ENCODE results near the gene OR5B21.

OR5B21 gene

DNA sequence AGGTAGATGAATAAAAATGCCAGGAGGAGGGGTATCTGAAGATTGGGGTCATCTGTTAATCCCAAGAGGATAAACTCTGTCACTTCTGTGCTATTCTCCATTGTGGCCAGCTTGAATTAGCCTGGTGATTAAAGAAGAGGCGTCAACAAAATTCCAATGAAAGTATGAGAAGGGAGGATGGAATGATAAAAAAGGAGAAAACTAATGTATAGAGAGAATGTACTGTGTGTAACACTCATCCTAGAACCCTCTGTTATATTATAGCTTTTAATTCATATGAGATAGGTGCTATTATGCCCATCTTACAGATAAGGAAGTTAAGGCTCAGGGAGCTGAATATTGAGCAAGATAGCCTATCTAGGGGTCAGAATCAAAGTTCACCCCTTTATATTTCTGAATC, at the start of gene OR5B21:
OR5B21 (minus strand) TSS at position 101 of the 400 bp plus-strand sequence; CDS start at position 101, 0 bp downstream.
- DNase-seq (ENCODE audit: low read depth, low spot score): no peak

DNA sequence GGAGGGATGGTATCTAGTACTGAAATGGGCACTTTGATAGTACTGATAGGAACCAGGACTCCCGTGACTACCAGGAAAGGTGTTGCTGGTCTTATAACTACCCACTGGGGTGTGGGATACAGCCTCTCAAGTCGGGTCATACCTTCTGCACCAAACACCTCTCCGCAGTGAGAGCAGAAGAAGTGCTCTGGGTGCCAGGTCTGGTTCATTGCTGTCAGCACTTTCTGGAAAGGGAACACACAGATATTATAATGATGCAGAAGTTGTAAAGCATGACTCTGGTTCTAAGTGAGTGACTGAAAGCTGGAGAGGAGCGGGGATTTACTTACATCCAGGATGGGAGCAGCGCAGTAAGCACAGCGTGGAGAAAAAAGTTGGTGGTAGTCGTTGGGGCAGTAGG, 41.7 kb upstream of the OR5B21 start:
- DNase-seq (ENCODE audit: low read depth, low spot score): no peak

DNA sequence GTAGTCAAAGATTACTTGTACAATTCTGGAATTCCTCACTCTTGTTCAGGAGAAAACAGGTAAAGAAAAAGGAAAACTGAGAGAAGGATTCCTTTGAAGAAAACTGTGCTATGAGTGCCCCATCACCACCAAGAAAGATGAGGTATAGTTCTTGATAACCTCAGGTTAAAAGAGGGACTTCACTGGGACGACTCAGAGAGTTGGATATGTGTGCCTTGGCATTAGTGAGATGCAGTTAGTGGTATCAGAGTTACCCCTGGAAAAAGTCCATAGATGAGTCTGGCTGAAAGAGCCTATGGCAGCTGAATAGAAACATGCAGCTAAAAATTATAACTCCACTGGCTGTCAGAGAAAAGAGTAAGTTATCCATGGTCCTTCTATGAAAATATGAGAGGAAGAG, 38.9 kb upstream of the OR5B21 start:
- no peak for DNase-seq (ENCODE audit: low read depth, low spot score)

DNA sequence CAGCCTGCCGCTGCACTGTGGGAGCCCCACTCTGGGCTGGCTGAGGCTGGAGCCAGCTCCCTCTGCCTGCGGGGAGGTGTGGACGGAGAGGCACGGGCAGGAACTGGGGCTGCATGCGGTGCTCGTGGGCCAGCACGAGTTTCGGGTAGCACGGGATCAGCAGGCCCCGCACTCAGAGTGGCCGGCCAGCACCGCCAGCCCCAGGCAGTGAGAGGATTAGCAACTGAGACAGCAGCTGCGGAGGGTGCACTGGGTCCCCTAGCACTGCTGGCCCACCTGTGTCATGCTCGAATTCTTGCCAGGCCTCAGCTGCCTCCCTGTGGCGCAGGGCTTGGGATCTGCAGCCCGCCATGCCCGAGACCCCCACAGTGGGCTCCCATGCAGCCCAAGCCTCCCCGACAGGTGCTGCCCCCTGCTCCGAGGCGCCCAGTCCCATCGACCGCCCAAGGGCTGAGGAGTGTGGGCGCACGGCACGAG, 24.0 kb upstream of the OR5B21 start:
- DNase-seq (ENCODE audit: low read depth, low spot score): no peak

DNA sequence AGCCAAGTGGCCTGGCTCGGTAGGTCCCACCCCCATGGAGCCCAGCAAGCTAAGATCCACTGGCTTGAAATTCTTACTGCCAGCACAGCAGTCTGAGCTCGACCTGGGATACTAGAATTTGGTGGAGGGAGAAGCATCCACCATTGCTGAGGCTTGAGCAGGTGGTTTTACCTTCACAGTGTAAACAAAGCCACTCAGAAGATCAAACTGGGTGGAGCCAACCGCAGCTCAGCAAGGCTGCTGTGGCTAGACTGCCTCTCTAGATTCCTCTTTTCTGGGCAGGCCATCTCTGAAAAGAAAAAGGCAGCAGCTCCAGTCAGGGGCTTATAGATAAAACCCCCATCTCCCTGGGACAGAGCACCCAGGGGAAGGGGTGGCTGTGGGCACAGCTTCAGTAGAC, 22.3 kb upstream of the OR5B21 start:
- no peak for DNase-seq (ENCODE audit: low read depth, low spot score)

DNA sequence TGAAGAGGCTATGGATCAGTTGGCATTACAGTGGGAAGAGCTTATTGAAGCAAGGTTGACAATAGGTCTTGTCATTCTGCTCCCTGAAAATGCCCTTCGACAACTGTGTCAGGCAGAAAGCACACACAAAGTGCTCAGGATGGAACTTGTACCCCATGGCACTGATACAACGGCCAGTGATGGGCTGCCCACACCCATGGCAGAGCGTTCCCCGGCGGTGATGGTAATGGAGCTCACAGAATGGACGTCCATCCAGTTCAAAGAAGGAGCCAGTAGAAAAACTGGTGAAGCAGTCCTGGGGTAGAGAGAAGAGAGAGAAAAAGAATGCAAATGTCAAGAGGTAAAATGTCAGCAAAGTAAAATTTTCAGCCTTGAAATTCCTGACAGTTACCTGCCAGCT, 19.5 kb upstream of the OR5B21 start:
- no peak for DNase-seq (ENCODE audit: low read depth, low spot score)

DNA sequence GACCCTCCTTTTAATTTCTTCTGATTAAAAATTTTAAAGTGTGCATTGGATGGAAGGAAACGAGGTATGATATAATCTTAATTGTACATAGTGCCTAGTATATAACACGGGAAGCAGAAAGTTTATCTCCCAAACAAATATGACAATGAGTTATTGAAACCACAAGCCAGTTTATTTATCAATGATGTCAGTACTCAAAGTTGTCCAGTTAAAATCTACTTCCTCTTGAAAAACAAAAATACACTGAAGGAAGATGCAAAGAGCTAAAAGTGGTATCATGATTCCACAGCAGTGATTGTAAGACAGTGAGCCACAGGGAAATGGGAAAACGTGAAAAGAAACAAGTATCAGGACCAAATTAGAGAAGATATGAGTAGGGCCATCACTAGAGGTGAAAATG, 18.8 kb upstream of the OR5B21 start:
- no peak for DNase-seq (ENCODE audit: low read depth, low spot score)

DNA sequence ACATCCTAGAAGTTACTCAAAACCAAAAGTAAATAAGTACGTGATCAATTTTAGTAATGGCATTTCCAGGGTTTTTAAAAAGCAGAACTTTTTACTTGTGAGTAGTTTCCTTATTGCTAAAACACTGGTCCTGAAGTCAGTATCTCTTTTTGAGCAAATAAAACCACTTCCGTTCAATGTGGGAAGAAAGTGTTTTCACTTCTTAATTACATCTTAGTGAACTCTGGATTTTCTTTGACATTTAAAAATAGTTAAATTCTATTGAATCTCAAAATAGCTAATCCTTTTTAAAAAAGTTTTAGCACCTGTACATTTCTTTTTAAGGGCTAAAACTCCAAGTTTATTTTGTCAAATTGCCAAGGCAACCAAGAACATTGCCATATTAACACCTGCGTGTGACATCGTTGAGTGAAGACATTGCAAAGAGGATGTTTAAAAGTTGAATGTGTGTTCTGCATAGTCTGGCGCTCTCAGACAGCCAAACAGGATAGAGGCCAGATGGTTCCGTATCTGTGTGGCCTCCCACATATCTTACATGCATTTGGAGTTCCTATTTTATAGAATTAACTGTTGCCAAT, 17.2 kb upstream of the OR5B21 start:
- DNase-seq (ENCODE audit: low read depth, low spot score): no peak

DNA sequence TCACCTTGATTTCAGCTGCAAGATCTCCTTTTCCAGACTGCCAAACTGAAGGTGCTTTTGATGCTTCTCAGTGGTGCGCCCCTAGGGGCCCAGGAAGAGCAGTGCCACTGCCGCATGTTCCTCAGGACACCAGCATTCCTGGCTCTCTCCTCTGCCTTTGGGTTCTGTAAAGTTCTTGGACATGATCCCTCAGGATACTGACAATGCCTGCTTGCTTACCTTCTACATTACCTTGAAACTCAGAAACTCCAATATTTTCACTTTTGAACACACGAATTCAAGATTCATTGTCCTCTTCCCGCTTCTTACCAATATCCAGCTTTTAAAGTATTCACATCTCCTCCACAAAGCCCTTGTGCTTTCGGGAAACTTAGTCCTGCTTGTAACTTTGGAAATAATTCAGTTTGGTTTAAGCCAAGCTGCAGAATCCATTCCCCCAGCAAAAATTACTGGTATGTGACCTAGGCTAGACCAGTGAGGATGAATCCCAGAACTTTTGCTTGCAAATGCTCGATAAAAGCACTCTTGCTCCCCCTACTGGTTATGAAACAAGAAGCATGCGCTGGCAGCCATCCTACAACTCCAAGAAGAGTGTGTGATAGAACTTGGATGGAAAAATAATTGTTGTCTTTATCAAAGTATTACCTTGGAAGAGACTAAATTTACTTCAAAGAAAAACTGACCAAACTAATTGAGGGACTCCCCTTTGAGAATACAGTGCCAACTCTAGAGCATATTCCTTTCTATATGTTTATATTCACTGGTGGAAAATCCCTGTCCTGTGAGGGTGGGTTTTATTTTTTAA, 16.5 kb upstream of the OR5B21 start:
- DNase-seq (ENCODE audit: low read depth, low spot score): peak; percentile 62

DNA sequence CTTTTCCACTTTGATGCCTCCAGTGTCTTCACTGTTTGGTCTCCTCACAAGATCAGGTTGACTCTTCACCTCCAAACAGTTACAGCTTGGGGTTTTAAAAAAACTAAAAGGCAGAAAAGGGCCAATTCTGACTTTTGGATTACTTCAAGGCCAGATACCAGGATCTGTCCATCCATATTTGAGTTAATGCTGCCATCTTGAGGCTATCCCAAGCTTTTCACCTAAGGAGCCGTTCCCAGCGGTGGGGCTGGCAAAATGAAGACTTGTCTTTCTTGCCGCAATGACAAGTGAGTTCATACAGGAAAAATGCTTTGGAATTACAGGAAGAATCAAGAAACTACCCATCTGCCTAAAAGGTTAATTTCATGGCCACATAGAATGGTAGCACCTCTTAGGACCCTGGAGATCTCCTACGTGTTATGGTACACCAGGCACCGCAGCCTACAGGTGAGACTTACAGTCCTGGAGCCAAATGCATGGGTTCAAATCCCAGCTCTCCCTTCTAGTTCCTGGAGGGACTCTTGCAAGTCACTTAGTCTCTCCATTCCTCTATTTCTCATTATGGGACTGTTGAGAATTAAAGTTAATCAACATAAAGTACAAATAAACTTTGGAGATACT, 6.0 kb upstream of the OR5B21 start:
- peak; percentile 45 for DNase-seq (ENCODE audit: low read depth, low spot score)

DNA sequence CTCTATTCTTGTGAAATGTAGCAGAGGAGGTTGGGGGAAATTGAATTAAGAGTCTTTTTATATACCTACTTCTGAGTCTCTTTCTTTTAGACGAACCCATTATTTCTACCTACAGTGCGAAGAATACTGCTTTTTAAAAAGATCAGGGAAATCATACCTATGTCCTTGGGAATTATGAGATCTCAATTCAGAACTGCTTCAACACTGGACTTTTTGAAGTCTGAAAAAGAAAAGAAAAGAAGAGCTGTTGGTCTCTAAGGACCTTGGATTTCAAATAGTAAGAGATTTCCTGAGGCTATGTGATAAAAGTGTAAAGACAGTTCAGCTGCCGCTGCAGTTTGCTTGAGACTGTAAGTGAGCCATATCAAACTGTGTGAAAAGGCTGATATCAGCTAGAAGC, 3.7 kb upstream of the OR5B21 start:
- no peak for DNase-seq (ENCODE audit: low read depth, low spot score)

DNA sequence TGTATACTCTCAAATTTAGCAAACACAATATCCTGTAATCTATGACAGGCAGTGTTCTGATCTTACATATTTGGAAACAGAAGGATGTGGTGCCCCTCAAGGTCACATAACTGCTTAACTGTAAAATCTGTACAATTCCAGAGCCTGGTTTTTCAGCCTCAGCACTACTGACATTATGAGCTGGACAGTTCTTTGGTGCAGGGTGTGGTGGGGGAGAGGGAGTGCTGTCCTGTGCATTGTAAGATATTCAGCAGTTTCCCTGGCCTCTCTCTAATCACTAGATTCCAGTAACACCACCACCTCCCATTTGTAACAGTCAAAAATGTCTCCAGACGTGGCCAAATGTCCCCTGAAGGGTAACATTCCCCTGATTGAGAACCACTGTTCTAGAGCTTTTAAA, 1.8 kb upstream of the OR5B21 start:
- DNase-seq (ENCODE audit: low read depth, low spot score): no peak

DNA sequence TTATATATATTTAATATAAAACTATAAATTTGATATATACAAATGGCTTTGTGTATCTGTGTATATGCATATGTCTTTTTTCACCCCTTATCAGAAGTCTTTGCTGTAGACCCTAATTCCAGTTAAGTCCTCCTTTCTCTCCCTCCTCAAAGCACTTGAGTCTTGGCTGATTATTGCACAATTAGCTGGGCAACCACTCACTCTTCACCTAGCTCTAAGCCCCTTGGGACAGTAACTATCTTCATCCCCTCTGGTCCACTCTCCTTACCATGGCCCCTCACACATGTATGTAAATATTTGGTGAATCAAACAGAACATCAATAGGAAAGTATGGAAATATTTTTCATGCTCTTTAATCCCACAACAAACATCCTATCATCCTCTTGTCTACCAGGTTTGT, 909 bp upstream of the OR5B21 start:
- DNase-seq (ENCODE audit: low read depth, low spot score): no peak

DNA sequence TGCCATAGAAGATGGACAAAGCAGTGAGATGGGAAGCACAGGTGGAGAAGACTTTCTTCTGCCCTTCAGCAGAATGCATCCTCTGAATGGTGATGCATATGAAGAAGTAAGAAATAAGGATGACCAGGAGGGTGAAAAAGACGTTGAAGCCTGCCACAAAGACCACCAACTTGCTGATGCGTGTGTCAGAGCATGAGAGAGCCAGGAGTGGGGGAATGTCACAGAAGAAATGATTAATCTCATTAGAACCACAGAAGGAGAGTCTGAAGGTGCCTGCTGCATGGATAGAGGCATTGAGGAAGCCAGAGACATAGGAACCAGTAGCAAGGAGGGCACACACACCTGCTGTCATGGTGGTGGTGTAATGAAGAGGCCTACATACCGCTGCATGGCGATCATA, 550 bp downstream of the OR5B21 start:
- no peak for DNase-seq (ENCODE audit: low read depth, low spot score)

DNA sequence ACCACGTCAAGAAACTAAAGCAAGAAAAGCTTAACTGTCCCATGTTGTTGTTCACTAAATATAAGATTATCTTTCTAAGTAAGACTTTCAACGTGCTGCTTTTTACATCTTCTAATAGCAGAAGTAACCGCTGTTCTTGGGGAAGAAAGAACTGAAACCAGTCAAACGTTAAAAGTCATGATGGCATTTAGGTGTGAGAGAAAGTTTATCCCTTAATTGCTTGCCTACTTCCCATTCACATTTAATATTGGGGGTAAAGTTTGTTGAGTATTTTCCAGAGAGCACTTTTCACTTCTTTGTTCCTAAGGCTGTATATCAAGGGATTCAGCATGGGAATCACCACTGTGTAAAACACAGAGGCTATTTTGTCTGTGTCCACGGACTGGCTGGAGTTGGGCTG, 970 bp downstream of the OR5B21 start:
- DNase-seq (ENCODE audit: low read depth, low spot score): no peak

DNA sequence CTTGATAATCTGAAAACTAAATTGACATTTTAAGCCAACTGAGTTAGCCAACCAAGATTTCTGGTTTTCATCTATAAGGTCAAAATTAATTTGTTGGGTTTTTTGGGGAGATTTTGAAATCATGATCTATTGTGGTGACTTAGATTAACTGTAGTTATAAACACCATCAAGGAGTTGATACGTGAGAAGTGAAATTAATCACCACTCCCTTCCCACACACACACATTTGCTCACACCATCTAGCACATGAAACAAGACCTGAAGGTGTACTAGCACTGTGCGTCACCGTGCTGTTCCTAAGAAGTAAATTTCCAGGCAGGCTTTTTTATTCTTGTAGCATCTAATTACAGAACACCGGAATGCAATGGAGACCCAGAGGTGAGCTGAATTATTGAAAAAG, 2.1 kb downstream of the OR5B21 start:
- no peak for DNase-seq (ENCODE audit: low read depth, low spot score)

DNA sequence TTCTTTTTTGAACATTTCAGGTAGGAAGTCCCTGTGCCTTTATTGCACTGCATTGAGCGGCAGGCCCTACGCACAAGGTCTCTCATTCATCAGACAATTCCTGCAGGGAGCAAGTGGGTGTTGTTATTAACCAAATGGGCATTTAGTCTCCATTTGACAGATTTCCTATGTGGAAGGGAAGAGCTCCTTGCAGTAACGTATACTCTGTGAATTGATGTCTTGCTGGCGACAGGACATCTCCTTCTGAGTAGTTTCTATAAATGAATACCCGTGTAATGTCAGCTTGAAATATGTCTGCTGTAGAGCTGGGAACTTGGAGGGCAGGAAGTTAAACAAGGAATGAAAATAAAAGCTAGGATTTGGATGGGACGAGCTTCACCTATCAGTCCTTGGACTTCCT, 3.7 kb downstream of the OR5B21 start:
- DNase-seq (ENCODE audit: low read depth, low spot score): no peak

DNA sequence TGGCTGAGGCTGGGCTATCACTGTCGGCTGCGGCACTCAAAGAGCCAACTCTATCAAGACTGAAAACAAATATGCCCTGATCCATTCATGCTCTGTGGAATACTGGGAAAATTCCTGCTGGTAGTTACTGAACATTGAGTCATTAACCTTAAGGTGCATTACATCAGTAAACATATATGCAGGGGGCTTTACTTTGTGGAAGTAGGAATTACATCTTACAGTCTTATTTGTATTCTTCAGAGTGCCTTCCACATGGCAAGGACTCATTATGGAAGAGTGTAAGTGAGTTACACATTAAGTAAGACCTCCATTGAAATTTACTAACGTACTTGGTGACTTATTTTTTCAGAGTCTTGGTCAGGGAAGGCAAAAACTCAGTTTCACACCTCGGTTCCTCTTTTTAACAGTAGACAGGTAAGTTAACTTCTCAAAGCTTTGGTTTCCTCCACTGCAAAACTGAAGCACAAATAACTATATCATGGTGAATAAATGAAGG, 4.5 kb downstream of the OR5B21 start:
- DNase-seq (ENCODE audit: low read depth, low spot score): no peak

DNA sequence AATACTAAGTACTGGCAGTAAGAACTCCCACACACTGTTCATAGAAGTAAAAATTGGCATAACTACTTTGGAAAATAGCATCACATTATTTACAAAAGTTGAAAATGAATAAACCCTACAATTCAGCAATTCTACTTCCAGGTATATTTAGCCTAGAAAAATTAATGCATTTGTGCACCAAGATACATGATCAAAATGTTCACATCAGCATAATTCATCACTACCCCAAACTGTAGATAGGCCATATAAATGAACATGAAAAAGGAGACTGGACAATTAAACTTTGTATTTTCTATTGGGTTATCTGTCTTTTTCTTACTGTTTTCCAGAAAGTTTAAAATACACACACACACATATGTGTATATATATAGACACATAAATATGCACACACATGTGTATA, 5.9 kb downstream of the OR5B21 start:
- DNase-seq (ENCODE audit: low read depth, low spot score): no peak

DNA sequence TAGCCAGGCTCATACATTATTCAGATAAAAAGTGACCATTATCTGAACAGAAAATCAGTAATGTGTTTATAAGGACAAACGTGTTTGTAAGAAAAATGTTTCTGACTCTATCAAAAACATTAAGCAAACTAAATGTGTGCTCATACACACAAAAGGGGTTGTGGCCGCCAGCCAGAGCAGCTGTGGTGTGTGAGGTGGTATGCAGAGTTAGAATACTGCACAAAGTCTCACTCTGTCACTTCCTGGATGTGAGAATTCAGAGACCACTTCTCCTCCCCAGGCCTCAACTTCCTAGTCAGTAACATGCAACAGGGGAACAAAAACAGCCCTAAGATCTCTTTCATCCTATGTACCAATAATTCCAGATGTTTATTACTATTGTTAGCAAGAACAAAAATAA, 9.4 kb downstream of the OR5B21 start:
- no peak for DNase-seq (ENCODE audit: low read depth, low spot score)

DNA sequence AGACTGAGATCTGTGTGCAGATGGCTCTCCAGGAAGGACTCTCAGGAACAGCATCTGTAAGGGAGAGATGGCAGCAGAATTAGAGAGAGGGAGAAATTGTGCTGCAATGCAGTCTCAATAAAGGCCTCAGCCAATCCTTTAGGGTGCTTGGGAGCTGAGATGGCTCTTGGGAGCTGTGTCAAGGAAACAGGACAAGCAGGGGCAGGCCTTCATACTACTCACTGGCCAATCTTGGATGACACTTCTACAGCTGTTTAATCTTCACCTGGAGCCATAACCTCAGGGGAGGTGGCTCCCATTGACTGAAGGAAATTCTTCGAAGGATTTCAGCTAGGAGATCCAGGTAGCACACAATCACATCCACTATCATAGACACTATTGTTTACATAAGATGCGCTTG, 10.0 kb downstream of the OR5B21 start:
- DNase-seq (ENCODE audit: low read depth, low spot score): no peak

DNA sequence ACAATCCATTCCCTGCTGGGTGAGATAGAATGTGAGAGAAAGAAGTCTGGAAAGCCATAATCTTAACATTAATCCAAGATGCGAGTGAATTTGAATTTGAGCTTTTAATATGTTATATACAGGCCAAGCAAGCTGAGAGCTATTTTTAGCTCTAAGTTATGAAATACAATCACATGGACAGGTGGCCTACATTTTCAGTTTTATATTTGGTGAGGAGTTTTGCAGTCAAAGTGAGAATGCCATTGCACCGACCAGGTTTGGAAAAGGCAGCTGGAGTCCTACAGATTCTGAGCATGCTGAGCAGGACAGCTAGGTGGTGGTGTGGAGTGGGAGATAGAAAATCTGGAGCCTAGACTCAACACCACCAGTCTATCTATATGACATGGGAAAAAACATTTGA, 12.0 kb downstream of the OR5B21 start:
- DNase-seq (ENCODE audit: low read depth, low spot score): no peak

DNA sequence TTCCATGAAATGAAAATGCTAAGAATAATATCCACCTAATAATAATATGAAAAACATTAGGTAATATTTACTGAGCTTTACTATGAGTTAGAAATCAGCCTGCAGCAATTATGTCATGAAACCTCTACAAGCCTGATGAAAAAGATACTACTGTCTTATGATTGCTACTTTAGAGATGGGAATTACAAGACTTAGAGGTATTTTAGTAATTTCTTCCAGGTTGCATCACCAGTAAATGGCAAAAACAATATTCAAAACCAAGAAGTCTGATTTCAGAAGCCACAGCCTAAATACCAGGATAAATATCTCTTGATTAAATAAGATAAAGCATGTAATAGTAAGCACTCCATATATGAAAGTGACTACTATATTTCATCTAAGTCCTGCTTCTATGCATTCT, 13.8 kb downstream of the OR5B21 start:
- DNase-seq (ENCODE audit: low read depth, low spot score): no peak
